Measurements from ENCODE around the gene WDR64.
"Not testable (repeated sequence)": the region's sequence is repeated elsewhere in the genome, so short reads cannot be mapped to it uniquely, and the experiment has no call there.

Gene WDR64

DNA sequence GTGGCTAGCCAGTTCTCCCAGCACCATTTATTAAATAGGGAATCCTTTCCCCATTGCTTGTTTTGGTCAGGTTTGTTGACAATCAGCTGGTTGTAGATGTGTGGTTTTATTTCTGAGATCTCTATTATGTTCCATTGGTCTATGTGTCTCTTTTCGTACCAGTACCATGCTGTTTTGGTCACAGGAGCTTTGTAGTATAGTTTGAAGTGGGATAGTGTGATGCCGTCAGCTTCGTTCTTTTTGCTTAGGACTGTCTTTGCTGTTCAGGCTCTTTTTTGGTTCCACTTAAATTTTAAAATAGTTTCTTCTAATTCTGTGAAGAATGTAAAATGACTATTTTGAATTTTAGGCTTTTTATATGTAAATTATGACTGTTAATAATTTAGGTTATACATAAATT, 68.9 kb downstream of the WDR64 start:
- no peak for TF ChIP-seq CTCF (conservative IDR thresholded peaks at IDR 0.05; ENCODE audit: low read depth)
- POLR2A ChIA-PET (ENCODE audit: low non-redundant PET): no interaction called here
- DNase-seq (ENCODE audit: low spot score): no peak
- no peak overlapping the region for H3K27ac ChIP-seq
- CTCF ChIA-PET: no interaction called here

- H3K27ac ChIP-seq: no peak overlapping the region
- ChIA-PET CTCF (interaction anchor here (0.6 kb wide), 1 partner anchor 28 kb away, joined by 3 read pairs; no protein-coding TSS in a partner anchor), POLR2A (ENCODE audit: low non-redundant PET) (no interaction called here)
- no peak for DNase-seq (ENCODE audit: low spot score)
- TF ChIP-seq CTCF (conservative IDR thresholded peaks at IDR 0.05; ENCODE audit: low read depth): no peak
Measured at GRCh38 chr1:241722947-241723346, 70.9 kb downstream of the WDR64 start.

DNA sequence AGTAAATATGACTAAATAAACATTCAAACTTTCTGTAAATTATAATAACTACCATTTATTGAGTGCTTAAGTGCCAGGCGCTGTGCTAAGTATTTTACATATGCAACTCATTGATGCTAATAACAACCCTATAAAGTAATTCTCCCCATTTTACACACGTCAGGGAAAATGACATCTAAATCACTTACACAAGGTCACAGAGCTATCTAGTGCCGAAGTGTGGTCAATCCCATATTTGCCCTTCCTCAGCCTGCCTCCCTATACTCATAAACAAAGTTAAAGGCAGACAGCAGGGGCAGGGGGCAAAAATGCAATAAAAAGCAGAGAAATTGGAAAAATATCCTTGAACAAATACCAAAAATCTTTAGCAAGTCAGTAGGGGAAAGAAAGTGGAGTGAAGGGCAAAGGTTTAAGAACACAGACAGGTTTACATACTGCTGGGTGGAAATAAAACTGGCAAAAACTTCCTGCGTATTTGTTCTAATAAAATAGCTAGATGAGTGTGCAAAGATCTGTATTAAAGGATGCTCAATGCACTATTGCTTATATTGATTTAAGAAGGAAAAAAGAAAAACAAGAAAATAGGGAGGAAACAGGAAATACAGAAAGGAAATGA, 72.8 kb downstream of the WDR64 start:
- CTCF ChIA-PET: no interaction called here
- DNase-seq (ENCODE audit: low spot score): no peak
- POLR2A ChIA-PET (ENCODE audit: low non-redundant PET): no interaction called here
- TF ChIP-seq CTCF (conservative IDR thresholded peaks at IDR 0.05; ENCODE audit: low read depth): no peak
- H3K27ac ChIP-seq: no peak overlapping the region

DNA sequence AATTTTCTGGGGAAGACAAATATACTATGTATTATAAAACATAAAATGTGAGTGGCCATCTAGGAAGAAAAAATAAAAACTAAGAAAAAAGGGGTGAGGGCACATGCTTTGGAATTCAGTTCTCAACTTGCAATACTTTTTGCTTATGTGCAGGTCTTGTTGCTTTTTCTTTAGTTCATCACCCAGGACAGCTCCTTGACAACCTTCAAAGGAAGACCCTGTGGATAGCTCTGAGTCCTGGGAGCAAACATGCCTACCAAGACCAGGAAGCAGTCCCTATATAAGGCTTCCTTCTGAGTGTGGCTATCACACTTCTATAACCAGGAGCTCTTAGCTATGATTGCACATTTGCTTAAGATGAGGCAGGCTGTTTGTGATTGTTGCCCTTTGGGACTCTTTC, 78.0 kb downstream of the WDR64 start:
- no peak for TF ChIP-seq CTCF (conservative IDR thresholded peaks at IDR 0.05; ENCODE audit: low read depth)
- POLR2A ChIA-PET (ENCODE audit: low non-redundant PET): no interaction called here
- H3K27ac ChIP-seq: no peak overlapping the region
- DNase-seq (ENCODE audit: low spot score): no peak
- CTCF ChIA-PET: no interaction called here

- H3K27ac ChIP-seq: no peak overlapping the region
- TF ChIP-seq CTCF (conservative IDR thresholded peaks at IDR 0.05; ENCODE audit: low read depth): no peak
- no peak for DNase-seq (ENCODE audit: low spot score)
- ChIA-PET POLR2A (ENCODE audit: low non-redundant PET) (no interaction called here), CTCF (interaction anchor here (0.6 kb wide), 1 partner anchor 285 kb away, joined by 4 read pairs; no protein-coding TSS in a partner anchor)
Measured at GRCh38 chr1:241733899-241734298, 81.8 kb downstream of the WDR64 start.

GRCh38 chr1:241734533-241734932, 82.5 kb downstream of the WDR64 start:
- ChIA-PET CTCF (interaction anchor here (0.6 kb wide), 1 partner anchor 285 kb away, joined by 4 read pairs; no protein-coding TSS in a partner anchor), POLR2A (ENCODE audit: low non-redundant PET) (no interaction called here)
- no peak overlapping the region for H3K27ac ChIP-seq
- no peak for DNase-seq (ENCODE audit: low spot score)
- no peak for TF ChIP-seq CTCF (conservative IDR thresholded peaks at IDR 0.05; ENCODE audit: low read depth)

- DNase-seq (ENCODE audit: low spot score); CTCF ChIA-PET; H3K27ac ChIP-seq; POLR2A ChIA-PET (ENCODE audit: low non-redundant PET): not testable (repeated sequence)
Measured at GRCh38 chr1:241735493-241735926, 83.4 kb downstream of the WDR64 start.

Measured in RWPE1 (cell line).